AG09319 (cell line): ENCODE results near the gene IQSEC3.

ENCODE experiments used
- DNase-seq: peaks from one replicate; pipeline ENCODE4 v3.0.0-alpha.2; 2010; ENCODE audit warnings: low read depth; ENCODE audit errors: extremely low read depth
- CTCF ChIP-seq: IDR thresholded peaks from 2 replicates; pipeline ENCODE4 v1.5.1; 2011; ENCODE audit warnings: low read depth, mild to moderate bottlenecking, inconsistent platforms, low read length, moderate library complexity

Gene IQSEC3

GRCh38 chr12:203074-203461 lies 136.5 kb downstream of the IQSEC3 start:
- TF ChIP-seq CTCF, result no peak
- DNase-seq, result no peak

- DNase-seq, result no peak
- no peak for TF ChIP-seq CTCF
Observed at GRCh38 chr12:203462-204260, 137.1 kb downstream of the IQSEC3 start.

GRCh38 chr12:204261-204678 lies 137.7 kb downstream of the IQSEC3 start:
- no peak for TF ChIP-seq CTCF

GRCh38 chr12:205026-205425 lies 138.5 kb downstream of the IQSEC3 start:
- DNase-seq, result no peak
- no peak for TF ChIP-seq CTCF

More at GRCh38 chr12:204261-204678, 137.7 kb downstream of the IQSEC3 start:
- no peak for DNase-seq

GRCh38 chr12:206746-207440 lies 140.3 kb downstream of the IQSEC3 start:
- no peak for TF ChIP-seq CTCF
- DNase-seq, result no peak

GRCh38 chr12:207804-208203 lies 141.2 kb downstream of the IQSEC3 start:
- DNase-seq, result no peak
- no peak for TF ChIP-seq CTCF

- DNase-seq, result no peak
- TF ChIP-seq CTCF, result no peak
Observed at GRCh38 chr12:208813-209212, 142.2 kb downstream of the IQSEC3 start.
